GM18867 (cell line): ENCODE measurements around the gene RUNX1.

Experiments used
- ATAC-seq: cut with Tn5 transposase; IDR thresholded peaks from one replicate; pipeline ENCODE4 v1.9.1; 2021; ENCODE audit warnings: mild to moderate bottlenecking, moderate library complexity; ENCODE audit not compliant: unreplicated experiment

The RUNX1 gene

GRCh38 chr21:35037384-35037765 lies 11.7 kb downstream of the RUNX1 start:
- no peak for ATAC-seq

GRCh38 chr21:35036465-35037383 lies 12.4 kb downstream of the RUNX1 start:
- no peak for ATAC-seq

GRCh38 chr21:35035581-35035980 lies 13.5 kb downstream of the RUNX1 start:
- ATAC-seq = no peak

GRCh38 chr21:35035116-35035515 lies 14.0 kb downstream of the RUNX1 start:
- ATAC-seq = no peak

- no peak for ATAC-seq
These were observed 14.7 kb downstream of the RUNX1 start for GRCh38 chr21:35034203-35034926.

GRCh38 chr21:35032474-35033263 lies 16.4 kb downstream of the RUNX1 start:
- no peak for ATAC-seq

- no peak for ATAC-seq
These were observed 20.6 kb downstream of the RUNX1 start for GRCh38 chr21:35028451-35028978.

GRCh38 chr21:35027563-35028450 lies 21.3 kb downstream of the RUNX1 start:
- ATAC-seq = no peak

GRCh38 chr21:35026617-35027562 lies 22.2 kb downstream of the RUNX1 start:
- ATAC-seq = peak; percentile 83

- ATAC-seq = no peak
These were observed 23.0 kb downstream of the RUNX1 start for GRCh38 chr21:35026153-35026500.

- no peak for ATAC-seq
These were observed 23.6 kb downstream of the RUNX1 start for GRCh38 chr21:35025206-35026152.

GRCh38 chr21:35024513-35024912 lies 24.6 kb downstream of the RUNX1 start:
- no peak for ATAC-seq

GRCh38 chr21:35024071-35024420 lies 25.1 kb downstream of the RUNX1 start:
- no peak for ATAC-seq

- ATAC-seq = no peak
These were observed 25.6 kb downstream of the RUNX1 start for GRCh38 chr21:35023396-35024070.

GRCh38 chr21:35021546-35021945 lies 27.6 kb downstream of the RUNX1 start:
- no peak for ATAC-seq

- ATAC-seq = no peak
These were observed 28.2 kb downstream of the RUNX1 start for GRCh38 chr21:35020902-35021301.

- ATAC-seq = no peak
These were observed 28.7 kb downstream of the RUNX1 start for GRCh38 chr21:35020436-35020835.
